Chondrocyte (in vitro differentiated cells): Measurements from ENCODE around the gene BAD. TPM values are rescaled to one million over a fixed set of nuclear protein-coding genes. Genes with fewer than 3 reads are reported as not detected.
A peak's percentile ranks its signal among the peaks of the same experiment; 100 is the strongest.

Experiments
- DNase-seq: peaks from one replicate; pipeline ENCODE4 v3.0.0; 2021; ENCODE audit warnings: mixed read lengths, low spot score
- H3K27ac Mint-ChIP-seq: one replicate; pipeline ENCODE4 v1.8.0; 2021; ENCODE audit warnings: mild to moderate bottlenecking, moderate library complexity, mixed read lengths; ENCODE audit not compliant: unreplicated experiment
- H3K27me3 Mint-ChIP-seq: 2 replicates; pipeline ENCODE4 v1.8.0; 2021; ENCODE audit warnings: low read depth, mixed read lengths
- H3K36me3 Mint-ChIP-seq: 2 replicates; pipeline ENCODE4 v1.8.0; 2021; ENCODE audit warnings: low read depth, mixed read lengths
- H3K4me1 Mint-ChIP-seq: 2 replicates; pipeline ENCODE4 v1.8.0; 2021; ENCODE audit warnings: low read depth, mild to moderate bottlenecking, mixed read lengths
- H3K4me3 Mint-ChIP-seq: one replicate; pipeline ENCODE4 v1.8.0; 2021; ENCODE audit warnings: mild to moderate bottlenecking, moderate library complexity, mixed read lengths; ENCODE audit not compliant: unreplicated experiment
- H3K9me3 Mint-ChIP-seq: 2 replicates; pipeline ENCODE4 v1.8.0; 2021; ENCODE audit warnings: low read depth, mixed read lengths
- CTCF ChIP-seq: fragments of 200-600 bp; sonication (generic); IDR thresholded peaks from 2 replicates; pipeline ENCODE4 v1.5.0; 2021; ENCODE audit warnings: antibody characterized with exemption, mild to moderate bottlenecking, moderate library complexity
- total RNA-seq: library from RNA; stranded (reverse); gene quantifications from 3 replicates; pipeline ENCODE4 v1.2.1, GENCODE V29; 2021

Gene BAD
- total RNA-seq, 1 donor from 2014 or later, result 56.8 TPM

GRCh38 chr11:64296830-64297698 lies 12.6 kb upstream of the BAD start:
- Mint-ChIP-seq H3K9me3 (no peaks in the 10 kb centered on the region), H3K4me3 (no peak overlapping the region), H3K27ac (no peak overlapping the region)

GRCh38 chr11:64296236-64296635 lies 11.8 kb upstream of the BAD start:
- H3K27ac Mint-ChIP-seq, result no peak overlapping the region
- H3K4me3 Mint-ChIP-seq, result no peak overlapping the region
- no peaks in the 10 kb centered on the region for H3K36me3 Mint-ChIP-seq
- peaks cover 25% of the 10 kb centered on the region for H3K4me1 Mint-ChIP-seq
- H3K27me3 Mint-ChIP-seq, result peaks cover 27% of the 10 kb centered on the region
- no peak for DNase-seq
- H3K9me3 Mint-ChIP-seq, result no peaks in the 10 kb centered on the region
- no peak for TF ChIP-seq CTCF

More at GRCh38 chr11:64296830-64297698, 12.6 kb upstream of the BAD start:
- Mint-ChIP-seq H3K27me3 (peaks cover 27% of the 10 kb centered on the region), H3K36me3 (no peaks in the 10 kb centered on the region), H3K4me1 (peaks cover 25% of the 10 kb centered on the region)
- DNase-seq, result no peak
- TF ChIP-seq CTCF, result no peak

- no peak for TF ChIP-seq CTCF
- peaks cover 27% of the 10 kb centered on the region for H3K27me3 Mint-ChIP-seq
- no peaks in the 10 kb centered on the region for H3K9me3 Mint-ChIP-seq
- no peaks in the 10 kb centered on the region for H3K36me3 Mint-ChIP-seq
- H3K4me1 Mint-ChIP-seq, result peaks cover 24% of the 10 kb centered on the region
- H3K27ac Mint-ChIP-seq, result no peak overlapping the region
- H3K4me3 Mint-ChIP-seq, result no peak overlapping the region
- no peak for DNase-seq
These were observed 11.3 kb upstream of the BAD start for GRCh38 chr11:64295760-64296159.

- Mint-ChIP-seq H3K9me3 (no peaks in the 10 kb centered on the region), H3K36me3 (no peaks in the 10 kb centered on the region), H3K27me3 (peaks cover 26% of the 10 kb centered on the region), H3K27ac (peak overlapping the region; percentile 90), H3K4me3 (no peak overlapping the region), H3K4me1 (peaks cover 19% of the 10 kb centered on the region)
- DNase-seq, result no peak
- TF ChIP-seq CTCF, result no peak
These were observed 10.3 kb upstream of the BAD start for GRCh38 chr11:64294774-64295173.

- no peak for TF ChIP-seq CTCF
- H3K36me3 Mint-ChIP-seq, result no peaks in the 10 kb centered on the region
- peak overlapping the region; percentile 51 for H3K4me3 Mint-ChIP-seq
- no peak overlapping the region for H3K27ac Mint-ChIP-seq
- DNase-seq, result no peak
- H3K4me1 Mint-ChIP-seq, result peaks cover 16% of the 10 kb centered on the region
- H3K9me3 Mint-ChIP-seq, result no peaks in the 10 kb centered on the region
- peaks cover 16% of the 10 kb centered on the region for H3K27me3 Mint-ChIP-seq
These were observed 8.2 kb upstream of the BAD start for GRCh38 chr11:64292460-64293254.
